Left renal cortex interstitium (tissue), 4 donors: ENCODE results near the gene MGST1. TPM values are rescaled to one million over a fixed set of nuclear protein-coding genes. Genes with fewer than 3 reads are reported as not detected.
"Not testable (repeated sequence)": the region's sequence is repeated elsewhere in the genome, so short reads cannot be mapped to it uniquely, and the experiment has no call there.

Experiments used
- DNase-seq, 4 donors: peaks; one replicate each; pipeline ENCODE4 v3.0.0-alpha.2; 2013; ENCODE audit warnings: low read depth in 4 of 4, low spot score in 2 of 4, missing footprints in 1 of 4
- polyA plus RNA-seq, 4 donors: library from polyadenylated mRNA; unstranded; fragments of 120-200 nt; gene quantifications; one replicate each; pipeline ENCODE4 v1.2.1, GENCODE V29; 2013; ENCODE audit not compliant: insufficient read length in 4 of 4

Gene MGST1
- polyA plus RNA-seq, 4 donors = 26.7 to 42.1 (median 33.8) TPM

- no peak for DNase-seq
These were observed 1.7 kb downstream of the MGST1 start for GRCh38 chr12:16349131-16349460.

DNA sequence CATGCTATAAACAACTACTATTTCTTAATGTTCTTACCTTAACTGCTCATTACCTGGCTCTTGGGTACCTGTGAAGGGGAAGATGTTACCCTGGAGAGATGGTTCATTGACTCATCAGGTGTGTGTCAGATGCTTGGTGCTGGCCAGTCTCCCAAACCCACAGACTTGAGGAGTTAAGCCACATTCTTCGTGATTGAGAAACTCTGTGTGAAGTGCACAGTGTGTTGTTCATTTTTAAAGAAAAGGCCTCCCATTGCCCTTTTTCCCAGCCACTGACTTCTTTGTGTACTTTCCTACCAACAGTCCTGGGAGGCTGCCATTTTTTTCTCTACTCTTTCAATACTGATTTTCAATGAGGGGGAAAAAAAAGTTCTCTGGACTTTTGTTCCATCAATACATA lies 3.2 kb downstream of the MGST1 start:
- no peak for DNase-seq

DNA sequence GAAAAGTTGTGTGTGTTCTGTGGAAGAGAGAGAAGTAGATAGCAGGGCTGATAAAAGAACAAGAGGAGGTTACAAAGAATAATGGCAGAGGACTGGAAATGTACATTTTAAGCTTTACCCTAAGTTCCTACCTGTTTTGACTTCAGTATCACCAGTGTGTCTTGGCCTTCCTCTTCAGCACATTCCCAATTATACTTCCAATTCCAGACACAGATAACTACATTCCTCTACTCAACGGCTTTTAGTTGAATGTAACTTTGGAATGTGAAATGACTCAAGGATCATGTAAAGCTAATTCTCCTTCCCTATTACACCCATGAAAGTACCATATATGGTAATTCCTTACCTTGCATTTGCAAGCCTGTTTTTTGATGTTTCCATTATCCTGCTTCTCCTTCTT lies 5.0 kb downstream of the MGST1 start:
- no peak for DNase-seq

DNA sequence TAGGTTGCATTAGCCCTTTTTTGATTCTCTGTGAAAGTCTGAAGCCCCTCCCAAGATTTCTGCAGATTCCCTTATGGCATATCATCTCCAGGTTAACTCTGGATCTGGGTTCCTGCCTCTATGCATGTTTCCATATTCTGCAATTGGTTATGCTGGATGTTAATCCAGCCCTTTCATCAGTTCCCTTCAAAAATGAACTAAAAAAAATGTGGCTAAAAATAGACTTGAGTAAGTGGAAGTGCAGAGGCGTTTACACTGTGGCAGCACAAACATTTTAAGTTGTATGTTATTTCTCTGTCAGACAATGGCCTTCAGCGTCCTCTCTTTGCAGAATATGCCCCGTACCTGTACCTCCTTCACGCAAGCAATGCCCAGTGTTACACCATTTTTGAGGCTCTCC lies 11.4 kb downstream of the MGST1 start:
- no peak for DNase-seq

- DNase-seq = peak in 1 of 4 donors; percentile 1
These were observed 12.4 kb downstream of the MGST1 start for GRCh38 chr12:16359512-16360491.

GRCh38 chr12:16361142-16361783 lies 13.8 kb downstream of the MGST1 start:
- DNase-seq = no peak

DNA sequence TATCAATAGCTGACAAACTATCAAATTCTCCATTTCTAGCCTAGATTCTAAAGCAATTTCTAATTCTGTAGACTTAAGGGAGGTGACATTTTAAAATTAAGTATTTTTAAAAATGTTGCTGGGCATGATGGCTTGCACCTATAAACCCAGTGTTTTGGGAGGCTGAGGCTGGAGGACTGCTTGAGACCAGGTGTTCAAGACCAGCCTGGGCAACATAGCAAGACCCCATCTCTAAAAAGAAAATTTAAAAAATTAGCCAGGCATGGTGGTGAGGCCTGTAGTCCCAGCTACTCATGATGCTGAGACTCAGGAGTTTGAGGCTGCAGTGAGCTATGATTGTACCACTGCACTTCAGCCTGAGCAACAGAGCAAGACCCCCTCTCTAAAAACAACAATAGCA lies 15.1 kb downstream of the MGST1 start:
- DNase-seq = no peak

- DNase-seq = no peak
These were observed 21.7 kb downstream of the MGST1 start for GRCh38 chr12:16369156-16369555.

- no peak for DNase-seq
These were observed 22.7 kb downstream of the MGST1 start for GRCh38 chr12:16370096-16370495.

DNA sequence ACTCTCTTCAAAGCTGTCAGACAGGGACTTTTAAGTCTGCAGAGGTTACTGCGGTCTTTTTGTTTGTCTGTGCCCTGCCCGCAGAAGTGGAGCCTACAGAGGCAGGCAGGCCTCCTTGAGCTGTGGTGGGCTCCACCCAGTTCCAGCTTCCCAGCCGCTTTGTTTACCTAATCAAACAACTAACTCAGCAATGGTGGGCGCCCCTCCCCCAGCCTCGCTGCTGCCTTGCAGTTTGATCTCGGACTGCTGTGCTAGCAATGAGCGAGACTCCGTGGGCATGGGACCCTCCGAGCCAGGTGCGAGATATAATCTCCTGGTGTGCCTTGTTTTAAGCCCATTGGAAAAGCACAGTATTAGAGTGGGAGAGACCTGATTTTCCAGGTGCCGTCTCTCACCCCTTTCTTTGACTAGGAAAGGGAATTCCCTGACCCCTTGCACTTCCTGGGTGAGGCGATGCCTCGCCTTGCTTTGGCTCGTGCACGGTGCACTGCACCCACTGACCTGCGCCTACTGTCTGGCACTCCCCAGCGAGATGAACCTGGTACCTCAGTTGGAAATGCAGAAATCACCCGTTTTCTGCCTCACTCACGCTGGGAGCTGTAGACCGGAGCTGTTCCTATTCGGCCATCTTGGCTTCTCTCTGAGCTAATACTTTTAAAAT lies 35.3 kb downstream of the MGST1 start:
- not testable (repeated sequence) for DNase-seq

GRCh38 chr12:16384732-16385131 lies 37.3 kb downstream of the MGST1 start:
- DNase-seq = no peak

GRCh38 chr12:16385782-16386646 lies 38.6 kb downstream of the MGST1 start:
- DNase-seq = peak; percentile 15 to 58 (median 19)

DNA sequence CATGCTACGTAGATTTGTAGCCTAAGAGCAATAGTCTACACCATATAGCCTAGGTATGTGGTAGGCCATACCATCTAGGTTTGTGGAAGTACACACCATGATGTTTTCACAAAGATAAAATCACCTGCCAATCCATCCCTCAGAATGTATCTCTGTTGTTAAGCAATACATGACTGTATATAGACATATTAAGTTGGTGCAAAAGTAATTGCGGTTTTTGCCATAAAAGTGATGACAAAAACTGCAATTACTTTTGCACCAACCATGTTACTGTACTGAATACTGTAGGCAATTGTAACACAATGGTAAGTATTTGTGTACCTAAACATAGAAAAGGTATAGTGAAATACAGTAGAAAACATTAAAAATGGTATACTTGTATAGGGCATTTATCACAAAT lies 40.5 kb downstream of the MGST1 start:
- DNase-seq = no peak

DNA sequence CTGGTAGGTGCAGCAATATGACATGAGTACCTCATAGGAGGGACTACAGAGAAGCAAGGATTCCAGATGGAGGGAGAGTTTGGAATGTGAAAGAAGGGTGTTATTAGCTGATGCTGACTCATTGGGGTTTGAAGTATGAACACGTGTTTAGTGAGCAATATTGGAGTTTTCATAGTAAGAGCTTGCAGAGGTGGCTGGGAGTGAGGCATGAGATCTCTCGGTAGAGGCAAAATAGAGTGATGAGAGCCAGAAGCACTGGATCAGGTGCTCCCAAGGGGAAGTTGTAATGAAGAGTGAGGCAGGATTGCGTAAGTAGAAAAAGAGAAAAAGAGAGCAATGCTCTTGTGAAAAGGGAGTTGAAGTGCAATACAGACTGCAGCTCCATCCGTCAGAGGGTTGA lies 42.1 kb downstream of the MGST1 start:
- no peak for DNase-seq

DNA sequence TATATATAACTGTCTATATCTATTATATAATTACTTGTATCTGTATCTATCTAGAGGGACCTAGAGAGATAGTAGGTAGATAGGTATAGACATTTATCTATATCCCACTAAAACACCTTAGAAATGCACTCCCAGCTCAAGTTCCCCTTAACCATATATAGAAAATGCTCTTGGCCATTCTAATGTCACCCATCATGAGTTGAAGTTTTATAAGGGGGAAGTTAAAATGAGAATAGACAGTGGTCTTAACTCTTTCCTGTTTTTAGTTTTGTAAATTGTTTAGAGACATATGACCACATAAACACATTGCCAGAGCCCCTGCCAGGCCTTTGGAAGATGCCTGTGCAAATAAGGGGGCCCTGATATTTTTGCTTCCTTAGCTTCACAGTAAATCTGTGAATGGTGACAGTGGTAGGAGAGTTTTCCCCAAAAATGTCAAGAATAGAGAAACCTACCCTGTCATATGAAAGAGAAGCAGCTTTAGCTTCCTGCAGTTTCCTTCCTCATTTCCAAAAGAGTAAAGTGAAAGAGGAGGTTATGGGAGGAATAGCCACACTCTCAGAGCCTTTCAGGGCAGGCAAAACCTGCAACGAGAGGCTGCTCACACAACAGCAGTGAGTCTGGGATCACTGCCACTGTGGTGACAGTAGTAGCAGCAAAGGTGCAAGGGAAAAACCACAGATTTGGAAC lies 45.5 kb downstream of the MGST1 start:
- DNase-seq = no peak

DNA sequence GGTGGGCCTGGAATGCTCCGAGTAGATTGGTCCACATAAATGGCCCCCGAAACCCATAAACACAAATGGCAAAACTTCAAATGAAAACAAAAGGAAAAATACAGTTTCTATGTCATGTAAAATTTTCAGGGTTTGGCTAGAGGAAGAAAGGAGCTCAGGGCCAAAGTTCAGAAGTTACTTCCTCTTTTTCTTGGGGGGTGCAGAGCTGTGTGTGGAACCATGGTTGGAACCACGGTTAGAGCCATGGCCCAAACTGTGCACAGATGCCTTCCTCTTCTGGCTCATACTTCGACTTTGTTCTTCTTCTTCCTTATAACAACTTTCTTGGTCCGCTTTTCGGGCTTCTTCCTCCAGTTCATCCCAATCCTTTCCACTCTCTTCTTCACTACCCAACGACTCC lies 51.7 kb downstream of the MGST1 start:
- DNase-seq = no peak

GRCh38 chr12:16401835-16402234 lies 54.4 kb downstream of the MGST1 start:
- DNase-seq = not testable (repeated sequence)

GRCh38 chr12:16407346-16407745 lies 59.9 kb downstream of the MGST1 start:
- no peak for DNase-seq
